Activated naive CD8-positive, alpha-beta T cell treated with anti-CD3 and anti-CD28 coated beads, Interleukin-2, amount 50 U/mL, for 24 hours (primary cell): ENCODE data around the gene POLR3G.

Experiments used
- ATAC-seq: fragments of 150-1000 bp; cut with Tn5 transposase; one replicate; pipeline ENCODE4 v1.10.0; 2021
- DNase-seq: peaks from one replicate; pipeline ENCODE4 v3.0.0; 2021
- H3K27ac Mint-ChIP-seq: one replicate; pipeline ENCODE4 v1.8.0; 2021; ENCODE audit warnings: mild to moderate bottlenecking, mixed read lengths
- H3K27me3 Mint-ChIP-seq: one replicate; pipeline ENCODE4 v1.8.0; 2021; ENCODE audit warnings: mixed read lengths
- H3K36me3 Mint-ChIP-seq: one replicate; pipeline ENCODE4 v1.8.0; 2021; ENCODE audit warnings: low read depth, mixed read lengths
- H3K4me1 Mint-ChIP-seq: one replicate; pipeline ENCODE4 v1.8.0; 2021; ENCODE audit warnings: mixed read lengths
- H3K4me3 Mint-ChIP-seq: one replicate; pipeline ENCODE4 v1.8.0; 2021; ENCODE audit warnings: mild to moderate bottlenecking, moderate library complexity, mixed read lengths
- H3K9me3 Mint-ChIP-seq: one replicate; pipeline ENCODE4 v1.8.0; 2021; ENCODE audit warnings: mixed read lengths

The POLR3G gene

DNA sequence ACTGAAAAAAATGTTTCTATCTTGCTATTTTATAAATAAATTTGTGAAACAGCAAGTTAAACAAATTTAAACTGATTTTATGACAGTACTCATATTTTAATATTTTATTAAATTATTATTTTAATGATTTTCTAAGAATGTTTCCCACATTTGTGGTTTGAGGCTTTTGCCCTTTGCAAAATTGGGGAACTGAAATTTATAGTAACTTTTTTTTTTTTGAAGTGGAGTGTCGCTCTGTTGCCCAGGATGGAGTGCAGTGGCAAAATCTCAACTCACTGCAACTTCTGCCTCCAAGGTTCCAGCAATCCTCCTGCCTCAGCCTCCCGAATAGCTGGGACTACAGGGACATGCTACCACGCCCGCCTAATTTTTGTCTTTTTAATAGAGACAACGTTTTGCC, 76.7 kb downstream of the POLR3G start:
- no peaks in the 10 kb centered on the region for H3K4me1 Mint-ChIP-seq
- H3K27ac Mint-ChIP-seq: no peak overlapping the region
- H3K27me3 Mint-ChIP-seq: peaks cover 36% of the 10 kb centered on the region
- H3K36me3 Mint-ChIP-seq: no peaks in the 10 kb centered on the region
- no peaks in the 10 kb centered on the region for H3K9me3 Mint-ChIP-seq
- ATAC-seq (no peak), DNase-seq (no peak)
- no peak overlapping the region for H3K4me3 Mint-ChIP-seq

DNA sequence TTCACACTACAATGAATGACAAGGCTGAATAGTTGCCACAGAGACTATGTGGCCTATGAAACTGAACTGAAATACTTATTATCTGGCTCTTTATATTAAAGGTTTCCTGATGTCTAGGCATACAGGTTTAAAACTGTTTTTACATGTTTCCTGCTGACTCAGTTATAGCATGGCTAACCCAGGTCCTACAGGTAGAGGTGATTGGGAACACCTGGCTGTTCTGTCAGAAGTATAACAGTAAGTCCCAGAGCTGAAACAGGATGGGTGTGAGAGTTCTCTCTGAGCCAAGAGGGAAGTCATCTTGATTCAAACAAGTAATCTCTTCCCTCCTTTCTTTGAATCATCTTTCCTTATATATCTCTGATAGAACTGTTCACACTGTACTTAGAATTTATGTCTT, 79.0 kb downstream of the POLR3G start:
- no peak overlapping the region for H3K27ac Mint-ChIP-seq
- H3K4me1 Mint-ChIP-seq: peaks cover 4% of the 10 kb centered on the region
- H3K4me3 Mint-ChIP-seq: no peak overlapping the region
- no peaks in the 10 kb centered on the region for H3K36me3 Mint-ChIP-seq
- peaks cover 48% of the 10 kb centered on the region for H3K27me3 Mint-ChIP-seq
- ATAC-seq: no peak
- H3K9me3 Mint-ChIP-seq: no peaks in the 10 kb centered on the region
- no peak for DNase-seq

DNA sequence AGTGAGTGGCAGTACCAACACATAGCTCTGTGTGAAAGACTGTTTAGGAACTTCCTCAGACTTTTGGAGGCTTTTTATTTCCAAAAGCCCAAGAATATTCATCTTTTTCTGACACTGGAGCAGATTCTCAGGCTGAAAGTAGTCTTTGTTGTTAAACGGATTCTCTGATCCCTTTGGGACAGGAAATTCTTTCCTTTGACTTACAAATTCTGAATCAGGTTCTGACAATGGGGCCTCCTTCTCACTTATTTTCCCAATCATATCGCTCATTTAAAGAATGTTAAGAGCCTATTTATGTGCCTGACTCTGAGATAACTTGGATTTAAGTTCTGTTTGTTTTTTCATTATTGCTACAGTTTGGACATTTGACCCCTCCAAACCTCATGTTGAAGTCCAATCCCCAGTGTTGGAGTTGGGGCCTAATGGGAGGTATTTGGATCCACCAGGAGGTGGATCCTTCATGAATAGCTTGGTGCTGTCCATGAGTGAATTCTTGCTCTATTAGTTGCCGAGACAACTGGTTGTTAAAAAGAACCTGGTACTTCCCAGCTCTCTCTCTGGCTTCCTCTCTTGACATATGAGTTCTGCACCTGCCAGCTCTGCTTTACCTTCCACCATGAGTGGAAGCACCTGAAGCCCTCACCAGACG, 79.8 kb downstream of the POLR3G start:
- Mint-ChIP-seq H3K4me1 (peaks cover 8% of the 10 kb centered on the region), H3K9me3 (no peaks in the 10 kb centered on the region), H3K27ac (no peak overlapping the region), H3K27me3 (peaks cover 52% of the 10 kb centered on the region), H3K36me3 (no peaks in the 10 kb centered on the region), H3K4me3 (no peak overlapping the region)
- no peak for ATAC-seq
- no peak for DNase-seq

DNA sequence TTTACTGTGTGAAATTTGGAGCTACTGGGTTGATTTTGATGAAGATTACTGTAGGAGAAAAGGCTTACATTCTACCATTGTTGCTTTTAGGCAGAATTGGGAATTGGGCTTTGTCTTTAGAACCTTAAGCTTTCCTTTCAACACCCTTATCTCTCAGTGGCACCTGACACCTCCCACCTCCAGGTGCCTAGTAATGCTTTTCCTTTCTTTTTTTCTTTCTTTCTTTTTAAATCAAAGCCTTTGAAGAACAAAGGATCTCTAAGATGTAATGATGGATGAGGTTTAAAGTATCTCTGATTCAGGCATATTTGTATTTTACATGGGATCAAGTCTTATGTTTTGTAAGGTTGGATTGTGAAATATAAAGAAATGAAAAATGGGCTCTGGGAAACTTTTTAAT, 81.0 kb downstream of the POLR3G start:
- peaks cover 8% of the 10 kb centered on the region for H3K4me1 Mint-ChIP-seq

GRCh38 chr5:90557391-90557790, 82.7 kb downstream of the POLR3G start:
- Mint-ChIP-seq H3K9me3 (no peaks in the 10 kb centered on the region), H3K36me3 (no peaks in the 10 kb centered on the region), H3K4me3 (no peak overlapping the region), H3K27me3 (peaks cover 59% of the 10 kb centered on the region), H3K4me1 (peaks cover 8% of the 10 kb centered on the region), H3K27ac (no peak overlapping the region)
- DNase-seq: no peak
- no peak for ATAC-seq

More for the DNA sequence above, 81.0 kb downstream of the POLR3G start:
- H3K36me3 Mint-ChIP-seq: no peaks in the 10 kb centered on the region
- ATAC-seq (no peak), DNase-seq (no peak)
- no peak overlapping the region for H3K27ac Mint-ChIP-seq
- H3K4me3 Mint-ChIP-seq: no peak overlapping the region
- peaks cover 62% of the 10 kb centered on the region for H3K27me3 Mint-ChIP-seq
- H3K9me3 Mint-ChIP-seq: no peaks in the 10 kb centered on the region

DNA sequence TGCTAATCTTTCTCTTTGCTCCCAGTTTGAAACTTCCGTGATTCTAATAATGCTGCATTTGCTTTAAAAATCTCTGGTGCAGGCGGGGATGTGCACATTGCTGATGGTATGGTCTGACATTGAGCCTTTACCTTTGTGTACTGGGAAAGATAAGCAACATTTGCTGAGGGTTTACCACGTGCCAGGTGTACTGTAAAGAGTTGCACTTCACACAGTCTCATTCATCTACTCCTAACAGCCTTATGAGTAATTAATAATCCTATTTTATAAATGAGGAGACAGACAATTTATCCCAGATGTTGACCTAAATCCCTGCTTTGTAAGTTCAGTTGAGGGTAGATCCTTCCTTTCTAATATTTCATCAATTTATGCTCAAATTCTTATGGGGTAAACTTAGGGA, 83.2 kb downstream of the POLR3G start:
- H3K9me3 Mint-ChIP-seq: no peaks in the 10 kb centered on the region
- H3K4me3 Mint-ChIP-seq: peak overlapping the region; percentile 49
- H3K4me1 Mint-ChIP-seq: peaks cover 8% of the 10 kb centered on the region
- ATAC-seq: no peak
- H3K27me3 Mint-ChIP-seq: peaks cover 59% of the 10 kb centered on the region
- H3K36me3 Mint-ChIP-seq: no peaks in the 10 kb centered on the region
- DNase-seq: no peak
- no peak overlapping the region for H3K27ac Mint-ChIP-seq

DNA sequence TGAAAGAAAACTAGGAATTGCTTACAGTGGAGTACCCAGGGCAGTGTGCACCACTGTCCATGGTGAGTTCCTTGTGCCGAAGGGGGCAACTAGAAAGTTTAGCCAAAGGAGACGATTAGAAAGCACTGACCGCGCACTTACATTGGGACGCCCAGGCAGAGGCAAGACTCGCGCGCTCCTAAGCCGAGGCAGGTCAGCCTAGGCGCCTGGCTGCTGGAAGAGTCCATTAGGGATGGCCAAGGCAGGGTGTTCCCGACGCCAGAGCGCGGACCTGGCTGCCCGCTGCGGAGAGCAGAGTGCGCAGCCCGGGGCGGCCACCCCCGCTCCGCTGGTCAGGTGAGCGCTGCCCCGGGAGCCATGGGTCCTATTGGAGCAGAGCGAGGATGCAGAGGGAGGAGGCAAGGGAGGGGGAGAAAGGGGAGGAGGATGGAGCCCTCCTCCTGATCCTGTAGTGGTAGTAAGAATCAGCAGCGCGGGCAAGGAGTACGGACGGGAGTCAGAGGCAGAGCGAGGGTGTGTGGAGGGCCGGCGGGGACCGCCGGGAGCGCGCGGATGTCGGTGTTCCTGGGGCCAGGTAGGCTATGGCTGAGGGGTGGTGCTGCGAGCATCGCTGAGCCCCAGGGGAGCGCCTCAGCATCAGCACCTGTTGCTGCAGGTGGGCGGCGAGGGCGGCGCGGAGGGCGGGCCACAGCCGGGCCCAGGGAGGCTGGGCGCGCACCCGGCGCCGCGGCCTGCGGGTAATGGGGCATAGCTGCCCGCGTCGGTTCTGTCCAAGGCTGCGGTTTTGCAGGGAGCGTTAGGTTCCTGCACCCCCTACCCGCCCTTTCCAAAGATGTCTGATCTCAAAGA, 83.9 kb downstream of the POLR3G start, which contains the start of gene ADGRV1:
ADGRV1 (plus strand) TSS at position 454 of the 849 bp plus-strand sequence; CDS start at position 553, 99 bp downstream.
- peak; percentile 62 for ATAC-seq
- Mint-ChIP-seq H3K9me3 (no peaks in the 10 kb centered on the region), H3K27me3 (peaks cover 56% of the 10 kb centered on the region), H3K4me1 (peaks cover 8% of the 10 kb centered on the region), H3K36me3 (no peaks in the 10 kb centered on the region), H3K4me3 (peak within 1 kb of the TSS; percentile 49), H3K27ac (no peak within 1 kb of the TSS)
- DNase-seq: peak; percentile 3

GRCh38 chr5:90560771-90561170, 86.1 kb downstream of the POLR3G start:
- Mint-ChIP-seq H3K4me1 (peaks cover 8% of the 10 kb centered on the region), H3K36me3 (no peaks in the 10 kb centered on the region), H3K9me3 (no peaks in the 10 kb centered on the region), H3K4me3 (no peak overlapping the region), H3K27me3 (peaks cover 57% of the 10 kb centered on the region), H3K27ac (no peak overlapping the region)
- no peak for ATAC-seq
- DNase-seq: no peak

GRCh38 chr5:90561766-90562165, 87.1 kb downstream of the POLR3G start:
- ATAC-seq (no peak), DNase-seq (no peak)
- Mint-ChIP-seq H3K9me3 (no peaks in the 10 kb centered on the region), H3K27me3 (peaks cover 48% of the 10 kb centered on the region), H3K4me3 (no peak overlapping the region), H3K36me3 (no peaks in the 10 kb centered on the region), H3K4me1 (peaks cover 8% of the 10 kb centered on the region), H3K27ac (no peak overlapping the region)

GRCh38 chr5:90562341-90562740, 87.7 kb downstream of the POLR3G start:
- Mint-ChIP-seq H3K9me3 (no peaks in the 10 kb centered on the region), H3K4me3 (no peak overlapping the region), H3K27ac (no peak overlapping the region), H3K36me3 (no peaks in the 10 kb centered on the region), H3K27me3 (peaks cover 43% of the 10 kb centered on the region), H3K4me1 (peaks cover 8% of the 10 kb centered on the region)
- ATAC-seq (no peak), DNase-seq (no peak)

GRCh38 chr5:90563108-90563507, 88.4 kb downstream of the POLR3G start:
- no peak for DNase-seq
- H3K36me3 Mint-ChIP-seq: no peaks in the 10 kb centered on the region
- no peaks in the 10 kb centered on the region for H3K9me3 Mint-ChIP-seq
- peaks cover 41% of the 10 kb centered on the region for H3K27me3 Mint-ChIP-seq
- no peak for ATAC-seq
- no peak overlapping the region for H3K4me3 Mint-ChIP-seq
- H3K4me1 Mint-ChIP-seq: peaks cover 6% of the 10 kb centered on the region
- H3K27ac Mint-ChIP-seq: no peak overlapping the region
